Stimulated activated CD8-positive, alpha-beta memory T cell treated with anti-CD3 and anti-CD28 coated beads, Interleukin-7, amount 100 ng/mL, for 48 hours (primary cell): ENCODE results near the gene RSU1.

ENCODE experiments used
- DNase-seq, 2 donors: peaks; one replicate each; pipeline ENCODE4 v3.0.0-alpha.2; 2020; ENCODE audit warnings: low read depth in 1 of 2; ENCODE audit errors: extremely low read depth in 1 of 2

The RSU1 gene

GRCh38 chr10:16822726-16823360 is 5.6 kb upstream of the RSU1 start:
- DNase-seq, result no peak

GRCh38 chr10:16822027-16822426 is 4.8 kb upstream of the RSU1 start:
- DNase-seq, result no peak

- DNase-seq, result no peak
These were observed 3.2 kb upstream of the RSU1 start for GRCh38 chr10:16820421-16820820.

GRCh38 chr10:16820018-16820417 is 2.8 kb upstream of the RSU1 start:
- no peak for DNase-seq

- DNase-seq, result no peak
These were observed 2.2 kb upstream of the RSU1 start for GRCh38 chr10:16819436-16819835.

GRCh38 chr10:16819026-16819425 is 1.8 kb upstream of the RSU1 start:
- no peak for DNase-seq

GRCh38 chr10:16816830-16817124 is 447 bp downstream of the RSU1 start:
- DNase-seq, result no peak

- no peak for DNase-seq
These were observed 1.1 kb downstream of the RSU1 start for GRCh38 chr10:16816171-16816570.

- DNase-seq, result no peak
These were observed 3.2 kb downstream of the RSU1 start for GRCh38 chr10:16814012-16814411.

- no peak for DNase-seq
These were observed 4.5 kb downstream of the RSU1 start for GRCh38 chr10:16812676-16813075.

GRCh38 chr10:16811765-16812164 is 5.5 kb downstream of the RSU1 start:
- no peak for DNase-seq

- no peak for DNase-seq
These were observed 5.9 kb downstream of the RSU1 start for GRCh38 chr10:16811292-16811691.

- peak in 1 of 2 donors; percentile 48 for DNase-seq
These were observed 8.0 kb downstream of the RSU1 start for GRCh38 chr10:16809074-16809718.

- no peak for DNase-seq
These were observed 13.1 kb downstream of the RSU1 start for GRCh38 chr10:16804123-16804522.

- DNase-seq, result no peak
These were observed 13.8 kb downstream of the RSU1 start for GRCh38 chr10:16803464-16803863.

GRCh38 chr10:16799621-16800020 is 17.6 kb downstream of the RSU1 start:
- no peak for DNase-seq

- DNase-seq, result no peak
These were observed 18.7 kb downstream of the RSU1 start for GRCh38 chr10:16798571-16798970.

- no peak for DNase-seq
These were observed 21.7 kb downstream of the RSU1 start for GRCh38 chr10:16795410-16796073.

GRCh38 chr10:16794005-16794404 is 23.2 kb downstream of the RSU1 start:
- no peak for DNase-seq

GRCh38 chr10:16792675-16793074 is 24.5 kb downstream of the RSU1 start:
- DNase-seq, result no peak

GRCh38 chr10:16789765-16790164 is 27.5 kb downstream of the RSU1 start:
- no peak for DNase-seq

GRCh38 chr10:16789261-16789660 is 28.0 kb downstream of the RSU1 start:
- no peak for DNase-seq

- DNase-seq, result no peak
These were observed 28.4 kb downstream of the RSU1 start for GRCh38 chr10:16788778-16789177.
